ENCODE results near the gene MALAT1.
A peak's percentile ranks its signal among the peaks of the same experiment; 100 is the strongest.

The MALAT1 gene

GRCh38 chr11:65479184-65480145, 19.4 kb upstream of the MALAT1 start:
- no peak for DNase-seq

DNA sequence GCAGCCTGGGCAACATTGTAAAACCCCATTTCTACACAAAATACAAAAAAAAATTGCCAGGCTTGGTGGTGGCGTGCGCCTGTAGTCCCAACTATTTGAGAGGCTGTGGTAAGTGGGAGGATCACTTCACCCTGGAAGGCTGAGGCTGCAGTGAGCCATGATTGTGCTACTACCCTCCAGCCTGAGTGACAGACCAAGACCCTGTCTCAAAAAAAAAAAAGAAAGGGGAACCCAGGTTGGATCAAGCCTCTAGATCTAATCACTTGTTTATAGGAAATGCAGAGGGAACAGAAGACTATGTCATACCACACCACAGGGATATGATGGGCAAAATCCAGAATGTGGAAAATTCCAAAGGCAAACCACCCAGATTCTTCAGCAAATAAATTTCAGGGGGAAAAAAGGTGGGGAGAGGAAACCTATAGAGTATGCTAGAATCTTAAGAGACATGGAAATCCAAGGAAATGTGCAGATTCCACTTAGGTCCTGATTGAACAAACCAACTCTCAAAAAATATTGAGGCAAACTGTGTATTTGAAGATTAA, 16.5 kb upstream of the MALAT1 start:
- DNase-seq = no peak

DNA sequence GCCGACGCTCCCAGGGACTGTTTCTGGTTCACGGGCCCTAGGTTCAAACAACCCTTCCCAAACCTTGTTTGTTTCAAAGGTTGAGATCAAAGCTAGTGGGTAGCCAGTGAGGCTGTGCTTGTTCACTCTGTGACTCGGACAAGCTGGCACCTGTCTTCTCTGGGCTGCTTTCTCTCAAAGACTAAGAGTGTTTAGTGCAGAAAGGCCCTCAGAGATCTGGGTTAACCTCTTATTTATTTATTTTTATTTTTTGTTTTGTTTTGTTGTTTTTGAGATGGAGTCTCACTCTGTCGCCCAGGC, 13.0 kb upstream of the MALAT1 start:
- DNase-seq = no peak

DNA sequence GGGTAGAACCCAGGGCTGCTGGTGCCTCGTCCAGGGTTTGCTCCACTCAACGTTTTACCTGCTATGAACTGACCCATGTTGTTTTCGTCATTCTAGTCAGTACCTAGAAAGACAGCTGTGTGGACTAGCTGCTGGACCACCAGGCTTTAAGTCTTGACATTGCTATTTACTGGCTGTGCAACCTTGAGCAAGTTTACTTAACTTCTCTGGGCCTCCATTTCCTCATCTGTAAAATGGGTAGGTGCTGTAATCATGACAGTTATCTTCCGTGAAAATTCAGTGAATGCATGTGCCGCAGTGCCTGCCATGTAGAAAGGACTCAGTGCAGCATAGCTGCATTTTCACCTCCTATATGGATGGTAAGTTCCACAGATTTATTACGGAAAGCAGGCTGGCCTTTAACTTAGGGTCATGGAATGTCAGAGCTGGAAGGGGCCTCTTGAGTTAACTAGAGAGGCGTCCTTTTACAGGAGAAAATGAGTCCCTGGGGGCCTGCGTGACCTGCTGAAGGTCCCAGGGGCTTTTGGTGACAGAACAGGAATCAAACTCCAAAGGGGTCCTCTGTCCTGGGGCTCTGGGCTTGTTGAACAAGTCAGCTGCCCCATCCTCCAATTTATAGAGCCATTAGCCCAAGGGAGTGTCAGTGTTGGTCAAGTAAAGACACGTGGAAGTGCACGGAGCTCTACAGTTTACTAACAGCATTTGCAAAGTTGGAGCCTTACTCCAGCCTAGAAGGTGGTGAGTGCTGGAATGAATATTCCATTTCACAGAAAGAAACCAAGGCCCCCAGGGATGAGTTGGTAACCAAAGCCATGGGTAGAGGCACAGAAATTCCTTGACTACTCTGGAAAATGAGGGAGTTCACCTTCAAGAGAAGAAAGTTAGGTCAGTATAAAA, 12.0 kb upstream of the MALAT1 start:
- DNase-seq = no peak

DNA sequence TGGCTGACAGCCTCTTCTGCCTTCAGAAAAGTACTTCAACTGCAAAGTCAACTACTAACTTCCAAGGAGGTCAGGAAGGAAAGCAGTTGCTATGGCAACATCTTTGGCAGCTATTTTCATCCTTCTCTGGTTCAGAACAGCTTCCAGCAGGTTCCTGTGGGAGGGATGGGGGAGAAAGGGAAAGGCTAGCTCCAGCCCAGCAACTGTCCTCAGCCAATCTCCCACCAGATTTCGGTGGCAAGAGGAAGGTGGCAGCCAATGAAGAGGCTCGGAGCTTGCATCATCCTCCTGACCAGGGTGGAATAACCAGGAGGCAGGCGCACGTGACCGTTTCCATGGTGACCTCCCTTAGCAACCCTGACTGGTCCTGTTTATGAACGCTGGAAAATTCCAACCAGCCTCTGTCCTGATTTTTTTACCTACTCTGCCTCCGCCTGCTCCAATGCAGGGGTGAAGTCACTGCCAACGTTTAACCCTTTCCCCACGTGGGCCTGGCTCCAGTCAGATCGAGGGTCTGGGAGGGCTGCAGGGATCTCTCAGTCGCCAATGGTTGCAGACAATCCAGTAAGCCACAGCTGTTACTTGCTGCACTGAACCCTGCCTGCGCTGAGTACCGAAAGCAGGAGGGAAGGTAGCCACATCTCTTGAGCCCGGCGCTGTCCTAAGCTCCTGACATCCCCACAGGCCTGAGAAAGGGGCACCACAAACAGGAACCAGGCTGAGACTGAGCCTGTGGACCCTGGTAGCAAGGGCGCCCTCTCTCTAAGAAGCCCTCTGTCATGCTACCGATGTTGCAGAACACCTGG, 11.2 kb upstream of the MALAT1 start:
- no peak for DNase-seq

DNA sequence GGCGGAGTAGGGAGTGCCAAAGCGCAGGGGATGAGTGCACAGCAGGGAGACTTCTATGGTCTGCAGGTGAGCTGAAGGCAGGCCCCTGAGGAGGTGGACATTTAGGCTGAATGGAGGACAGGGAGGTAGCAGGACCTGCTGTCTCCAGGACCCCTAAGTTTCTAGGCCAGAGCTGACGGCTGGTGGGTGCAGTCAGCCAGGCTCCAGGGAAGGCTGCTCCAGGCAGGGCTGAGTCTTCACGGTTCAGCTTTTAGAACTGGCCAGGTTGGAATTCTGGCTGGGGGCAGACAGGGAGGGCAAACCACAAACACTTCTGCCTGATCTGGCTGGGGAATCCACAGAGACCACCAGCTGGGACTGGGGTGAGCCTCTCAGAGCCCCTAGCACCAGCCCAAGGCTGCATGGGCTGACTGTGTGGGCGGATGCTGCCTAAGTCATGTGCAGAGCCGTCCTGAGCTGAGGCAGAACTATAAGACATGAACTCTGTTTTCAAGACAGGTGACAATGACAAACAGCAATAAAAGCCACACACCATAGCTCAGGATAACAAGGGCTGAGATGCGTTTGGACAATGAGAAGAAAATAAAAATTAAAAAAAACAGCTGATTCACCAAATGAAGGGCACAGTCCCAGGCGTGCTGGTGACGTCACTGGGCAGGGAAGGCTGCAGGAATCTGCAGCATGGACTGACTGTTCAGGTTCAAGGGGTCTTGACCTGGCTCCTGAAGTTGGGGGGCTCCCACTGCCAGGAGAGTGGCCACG, 10.4 kb upstream of the MALAT1 start:
- no peak for DNase-seq

DNA sequence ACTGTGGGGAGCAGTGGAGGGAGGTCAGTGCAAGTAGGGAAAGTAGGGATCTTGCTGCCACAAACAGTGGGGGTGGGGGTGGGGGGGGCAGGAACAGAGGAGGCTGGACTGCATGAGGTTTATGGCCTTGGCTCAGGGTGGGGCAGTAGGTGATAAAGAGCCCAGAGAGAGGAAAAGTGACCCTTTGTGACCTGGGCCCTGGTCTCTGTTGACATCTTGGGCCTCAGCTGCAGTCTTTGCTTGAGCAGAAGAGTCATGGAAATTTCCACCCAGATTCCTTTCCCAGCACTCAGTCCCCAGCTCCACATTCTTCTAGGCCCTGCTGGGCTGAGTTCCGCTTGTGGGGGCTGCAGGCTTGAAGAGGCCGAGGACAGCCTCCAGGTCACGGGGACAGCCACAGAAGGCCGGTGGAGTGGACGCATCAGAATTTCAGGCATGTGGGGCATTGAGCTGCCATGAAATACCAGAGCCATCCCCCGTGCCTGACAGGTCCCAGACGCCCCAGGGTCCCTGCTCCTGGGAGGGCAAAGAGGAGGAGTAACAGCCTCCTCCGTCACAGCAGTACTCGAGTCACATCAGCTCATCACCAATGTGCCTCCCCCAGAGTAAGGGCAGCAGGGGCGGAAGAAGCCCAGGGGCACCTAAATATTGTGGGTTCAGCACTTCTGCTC, 9.7 kb upstream of the MALAT1 start:
- DNase-seq = no peak

GRCh38 chr11:65489706-65490320, 9.0 kb upstream of the MALAT1 start:
- no peak for DNase-seq

DNA sequence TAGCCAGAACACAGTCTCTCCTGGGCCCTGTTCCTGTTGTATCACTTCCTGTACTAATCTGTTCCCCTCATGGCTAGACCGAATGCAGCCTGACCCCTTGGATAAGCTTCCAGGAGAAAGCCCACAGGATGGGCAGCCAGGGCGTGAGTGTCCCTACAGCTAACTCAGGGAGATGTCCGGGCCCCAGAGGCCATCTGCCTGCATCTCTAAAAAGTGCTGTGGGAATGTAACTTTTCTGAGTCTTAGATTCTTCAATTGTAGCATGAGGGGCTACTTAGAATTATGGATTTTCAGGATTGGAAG, 7.7 kb upstream of the MALAT1 start:
- no peak for DNase-seq

DNA sequence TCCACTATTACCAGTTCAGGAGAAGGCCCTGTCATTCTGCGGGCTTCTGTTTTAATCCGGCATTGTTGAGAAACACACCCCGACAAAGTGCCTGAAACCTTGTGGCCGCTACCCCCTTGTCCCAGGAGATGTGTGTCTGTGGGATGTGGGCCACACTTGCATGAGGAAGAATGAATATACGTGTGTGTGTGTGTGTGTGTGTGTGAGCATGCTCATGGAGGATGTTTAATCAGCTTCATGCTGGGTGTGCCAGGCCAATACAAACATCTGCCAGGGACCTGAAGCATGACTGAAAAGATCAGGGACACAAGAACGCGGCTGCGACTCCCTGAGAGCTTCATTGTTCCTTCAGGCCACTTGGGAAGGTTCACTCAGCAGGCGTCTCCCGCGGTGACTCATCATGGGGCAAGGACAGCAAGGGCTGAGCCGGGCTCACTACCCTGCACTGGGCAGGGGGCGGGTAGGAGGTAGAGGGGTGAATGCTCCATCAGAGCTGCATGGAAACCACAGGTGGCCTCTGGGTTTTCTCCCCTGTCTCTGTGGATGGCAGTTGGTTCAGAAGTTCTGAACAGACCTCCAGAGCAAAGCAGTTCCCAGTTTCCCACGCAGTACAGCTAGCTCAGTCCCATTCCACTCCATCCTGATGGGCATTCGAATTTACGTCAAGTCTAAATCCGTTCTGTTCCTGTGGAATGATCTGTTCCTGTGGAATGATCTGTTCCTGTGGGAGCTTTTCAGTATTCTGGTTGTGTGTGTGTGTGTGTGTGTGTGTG, 7.0 kb upstream of the MALAT1 start:
- no peak for DNase-seq

GRCh38 chr11:65492387-65492636, 6.5 kb upstream of the MALAT1 start:
- no peak for DNase-seq

DNA sequence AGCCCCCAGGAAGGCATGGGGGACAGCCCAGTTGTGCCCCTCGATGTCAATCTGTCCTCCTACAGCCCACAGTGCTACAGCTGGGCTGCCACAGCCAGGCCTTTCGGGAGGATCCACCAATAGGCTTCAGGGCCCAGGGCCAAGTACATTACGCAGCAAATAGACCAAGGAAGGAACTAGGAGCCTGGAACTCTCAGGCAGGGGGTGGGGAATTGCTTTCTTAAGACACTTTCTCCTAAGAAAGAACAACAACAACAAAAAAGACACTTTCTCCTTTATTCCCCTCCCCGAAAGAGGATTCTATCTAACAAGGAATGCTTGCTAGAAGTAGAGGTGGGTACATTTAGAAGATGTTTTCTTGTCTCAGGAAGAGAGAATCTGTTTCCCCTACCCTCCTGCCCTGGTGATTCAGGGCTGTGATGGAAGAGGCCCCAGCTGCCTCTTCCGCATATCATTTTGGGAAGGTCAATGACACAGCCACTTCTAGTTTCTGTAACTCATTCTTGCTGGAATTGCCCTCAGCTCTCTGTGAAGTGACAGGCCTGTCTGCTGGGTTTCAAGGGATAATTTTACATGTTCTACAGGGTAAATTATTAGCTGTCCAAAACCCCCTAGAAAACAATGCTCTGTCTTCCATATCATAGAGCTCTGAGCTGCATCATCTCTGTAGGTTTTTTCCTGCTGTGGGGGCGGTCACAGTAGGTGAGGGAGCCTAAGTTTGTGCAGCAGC, 6.0 kb upstream of the MALAT1 start:
- DNase-seq = no peak

GRCh38 chr11:65493367-65494176, 5.3 kb upstream of the MALAT1 start:
- no peak for DNase-seq

DNA sequence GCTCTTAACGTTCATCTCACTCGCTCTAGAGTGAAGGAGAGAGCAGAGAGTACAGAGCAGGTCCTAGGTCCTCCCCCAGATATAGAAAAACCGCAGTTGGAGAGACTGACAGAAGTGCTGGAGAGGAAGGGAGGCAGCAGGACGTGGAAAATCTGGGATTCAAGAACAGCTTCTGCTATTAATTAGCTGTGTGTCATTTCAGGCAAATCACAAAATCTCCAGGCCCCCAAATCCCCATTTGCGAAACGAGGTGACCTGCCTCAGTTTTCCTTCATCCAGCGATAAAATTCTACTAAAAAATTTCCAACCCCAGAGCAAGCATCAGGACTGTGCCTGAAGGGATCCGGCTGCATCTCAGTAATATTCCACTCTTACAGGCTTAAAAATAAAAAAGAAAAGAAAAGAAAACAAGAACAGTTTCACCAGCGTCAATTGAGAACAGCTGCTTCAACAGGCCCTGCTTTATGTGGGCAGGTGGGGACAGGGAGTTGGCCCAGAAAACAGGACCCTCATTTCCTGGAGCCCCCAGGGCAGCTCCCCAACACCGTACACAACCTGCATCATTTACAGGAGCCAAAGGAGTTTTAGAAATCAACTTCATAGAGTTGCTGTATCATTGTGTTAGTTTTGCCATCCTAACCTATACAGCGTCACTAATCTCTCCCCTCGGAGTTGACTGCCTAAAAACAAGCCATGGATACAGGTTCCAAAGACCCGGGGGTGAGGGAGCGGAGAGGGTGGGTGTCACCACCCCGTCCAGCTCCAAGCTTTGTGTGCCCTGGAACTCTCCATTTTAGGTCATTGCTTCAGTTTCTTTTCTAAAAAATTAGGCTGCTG, 2.3 kb upstream of the MALAT1 start:
- DNase-seq = no peak

DNA sequence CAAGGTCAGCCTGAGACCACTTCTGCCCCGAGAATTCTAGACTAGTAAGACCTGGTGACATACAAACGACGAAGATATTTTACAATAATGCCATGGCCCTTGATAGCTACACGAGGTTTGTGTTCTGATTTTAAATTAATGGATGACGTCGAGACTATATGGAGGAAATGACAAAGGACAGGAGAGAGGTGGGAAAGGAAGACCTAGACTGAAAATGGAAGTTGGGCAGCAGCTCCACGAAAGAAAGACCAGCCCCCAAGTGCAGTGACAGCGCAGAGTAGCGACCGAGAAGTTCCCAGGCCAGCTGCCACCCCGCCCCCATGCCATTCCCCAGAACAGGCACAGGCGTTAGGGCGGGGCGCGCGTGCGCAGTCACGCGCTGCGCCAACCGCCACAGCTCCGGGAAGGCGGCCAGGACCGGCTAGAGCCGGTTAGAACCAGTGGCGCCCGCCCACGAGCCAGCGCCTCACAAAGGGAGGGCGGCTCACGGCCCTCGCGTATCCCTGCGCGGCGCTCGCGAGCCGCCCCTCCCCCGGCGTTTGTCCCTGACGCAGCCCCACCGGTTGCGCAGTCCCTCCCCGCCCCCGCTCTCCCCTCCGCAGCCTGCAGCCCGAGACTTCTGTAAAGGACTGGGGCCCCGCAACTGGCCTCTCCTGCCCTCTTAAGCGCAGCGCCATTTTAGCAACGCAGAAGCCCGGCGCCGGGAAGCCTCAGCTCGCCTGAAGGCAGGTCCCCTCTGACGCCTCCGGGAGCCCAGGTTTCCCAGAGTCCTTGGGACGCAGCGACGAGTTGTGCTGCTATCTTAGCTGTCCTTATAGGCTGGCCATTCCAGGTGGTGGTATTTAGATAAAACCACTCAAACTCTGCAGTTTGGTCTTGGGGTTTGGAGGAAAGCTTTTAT, 1.5 kb upstream of the MALAT1 start:
- peak; percentile 96 to 98 (median 96) for DNase-seq

DNA sequence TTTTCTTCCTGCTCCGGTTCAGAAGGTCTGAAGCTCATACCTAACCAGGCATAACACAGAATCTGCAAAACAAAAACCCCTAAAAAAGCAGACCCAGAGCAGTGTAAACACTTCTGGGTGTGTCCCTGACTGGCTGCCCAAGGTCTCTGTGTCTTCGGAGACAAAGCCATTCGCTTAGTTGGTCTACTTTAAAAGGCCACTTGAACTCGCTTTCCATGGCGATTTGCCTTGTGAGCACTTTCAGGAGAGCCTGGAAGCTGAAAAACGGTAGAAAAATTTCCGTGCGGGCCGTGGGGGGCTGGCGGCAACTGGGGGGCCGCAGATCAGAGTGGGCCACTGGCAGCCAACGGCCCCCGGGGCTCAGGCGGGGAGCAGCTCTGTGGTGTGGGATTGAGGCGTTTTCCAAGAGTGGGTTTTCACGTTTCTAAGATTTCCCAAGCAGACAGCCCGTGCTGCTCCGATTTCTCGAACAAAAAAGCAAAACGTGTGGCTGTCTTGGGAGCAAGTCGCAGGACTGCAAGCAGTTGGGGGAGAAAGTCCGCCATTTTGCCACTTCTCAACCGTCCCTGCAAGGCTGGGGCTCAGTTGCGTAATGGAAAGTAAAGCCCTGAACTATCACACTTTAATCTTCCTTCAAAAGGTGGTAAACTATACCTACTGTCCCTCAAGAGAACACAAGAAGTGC, 661 bp upstream of the MALAT1 start:
- peak in 2 of 4 experiments; percentile 40 to 64 for DNase-seq

DNA sequence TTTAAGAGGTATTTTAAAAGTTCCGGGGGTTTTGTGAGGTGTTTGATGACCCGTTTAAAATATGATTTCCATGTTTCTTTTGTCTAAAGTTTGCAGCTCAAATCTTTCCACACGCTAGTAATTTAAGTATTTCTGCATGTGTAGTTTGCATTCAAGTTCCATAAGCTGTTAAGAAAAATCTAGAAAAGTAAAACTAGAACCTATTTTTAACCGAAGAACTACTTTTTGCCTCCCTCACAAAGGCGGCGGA, 193 bp upstream of the MALAT1 start:
- DNase-seq = no peak
